Activated CD8-positive, alpha-beta memory T cell treated with anti-CD3 and anti-CD28 coated beads for 24 hours (primary cell): Measurements from ENCODE around the gene GPC6.

Experiments used
- DNase-seq: peaks from one replicate; pipeline ENCODE4 v3.0.0-alpha.2; 2020

GPC6 gene

DNA sequence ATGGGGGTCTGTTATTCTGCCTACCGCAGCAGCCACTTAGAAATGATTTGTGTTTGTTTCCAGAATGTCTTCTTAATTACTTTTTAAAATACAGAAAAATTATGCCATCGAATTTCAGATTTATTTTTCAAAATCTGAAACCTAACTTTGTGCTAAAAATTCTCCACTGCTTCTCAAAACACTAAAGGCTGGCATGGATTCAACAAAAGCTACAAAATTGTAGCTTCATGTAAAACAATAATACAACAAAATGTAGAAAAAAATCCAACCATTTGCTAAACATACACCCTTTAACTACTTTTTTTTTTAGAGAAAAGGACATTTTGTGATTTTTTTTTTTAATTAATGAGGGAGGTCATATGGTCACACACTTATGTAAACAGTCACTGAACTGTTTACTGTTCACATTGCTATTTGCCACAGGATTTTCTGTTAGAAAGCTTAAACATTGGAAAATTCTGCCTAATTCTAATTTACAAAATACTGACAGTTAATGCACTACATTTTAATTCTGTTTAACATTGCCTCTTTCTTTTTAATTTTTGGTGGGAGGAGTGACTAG lies 646.3 kb downstream of the GPC6 start:
- no peak for DNase-seq

- no peak for DNase-seq
Measured at GRCh38 chr13:93875547-93875946, 648.9 kb downstream of the GPC6 start.

- no peak for DNase-seq
Measured at GRCh38 chr13:93876236-93876635, 649.6 kb downstream of the GPC6 start.

DNA sequence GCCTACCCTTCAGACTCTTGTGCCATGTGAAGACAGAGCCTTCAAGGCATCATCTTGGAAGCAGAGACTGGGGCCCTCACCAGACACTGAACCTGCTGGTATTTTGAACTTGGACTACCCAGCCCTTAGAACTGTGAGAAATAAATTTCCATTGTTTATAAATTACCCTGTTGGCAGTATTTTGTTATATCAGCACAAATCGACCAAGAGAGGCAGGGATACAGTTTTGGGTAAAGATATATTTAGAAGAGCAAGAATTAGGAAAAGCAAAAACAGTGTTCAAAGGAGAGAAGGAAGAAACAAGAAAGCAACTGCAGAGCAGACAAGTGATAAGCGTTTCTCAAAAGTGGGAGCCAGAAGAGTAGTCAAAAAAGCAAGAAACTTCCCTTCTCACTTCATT lies 652.1 kb downstream of the GPC6 start:
- no peak for DNase-seq

- no peak for DNase-seq
Measured at GRCh38 chr13:93881411-93881810, 654.8 kb downstream of the GPC6 start.

- no peak for DNase-seq
Measured at GRCh38 chr13:93882086-93882651, 655.6 kb downstream of the GPC6 start.

- DNase-seq = no peak
Measured at GRCh38 chr13:93889430-93889951, 662.9 kb downstream of the GPC6 start.

DNA sequence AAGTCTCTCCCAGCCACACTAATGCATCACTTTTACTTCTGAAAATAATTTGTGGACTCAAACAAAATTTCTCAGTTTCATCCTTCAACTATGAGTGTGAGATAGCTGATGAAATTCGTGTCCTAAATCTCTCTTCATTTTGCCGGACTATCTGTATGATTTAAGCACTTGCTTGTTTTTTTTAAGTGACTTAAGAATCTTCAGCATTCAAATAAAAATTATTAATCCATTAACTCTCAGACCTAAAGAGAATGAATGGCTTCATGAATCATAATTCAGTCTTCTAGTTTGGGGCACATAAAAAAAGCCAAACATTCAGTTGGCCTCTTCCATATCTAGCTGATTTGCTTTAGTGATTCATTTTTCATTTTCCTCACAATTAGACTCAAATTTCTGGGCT lies 673.4 kb downstream of the GPC6 start:
- no peak for DNase-seq

GRCh38 chr13:93900731-93901130 lies 674.1 kb downstream of the GPC6 start:
- DNase-seq = no peak

GRCh38 chr13:93903909-93904308 lies 677.3 kb downstream of the GPC6 start:
- DNase-seq = no peak

DNA sequence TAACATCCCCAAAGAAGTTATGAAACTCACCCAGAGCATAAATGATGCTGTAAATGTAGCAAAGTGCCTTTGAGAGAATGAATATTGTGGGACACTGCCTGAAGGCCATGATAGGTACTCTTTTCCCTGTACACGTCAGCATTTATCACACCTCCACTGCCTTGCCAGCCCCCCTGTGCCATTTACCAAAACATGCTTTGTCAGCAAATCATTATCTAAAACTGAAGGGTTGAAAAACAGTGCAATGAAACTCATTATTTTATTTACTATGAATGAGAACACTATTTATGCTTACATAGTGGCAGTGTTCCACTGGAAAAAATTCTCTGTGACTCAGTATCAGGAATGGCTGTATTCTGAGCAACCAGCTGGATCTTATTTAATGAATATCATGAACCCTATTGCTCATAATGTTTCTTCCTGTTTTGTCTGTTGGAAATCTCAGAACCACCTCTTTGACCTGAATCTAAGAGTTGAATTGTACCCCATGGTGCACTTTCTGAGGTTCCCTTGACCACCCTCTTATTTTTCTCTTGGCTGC lies 688.7 kb downstream of the GPC6 start:
- DNase-seq = no peak

DNA sequence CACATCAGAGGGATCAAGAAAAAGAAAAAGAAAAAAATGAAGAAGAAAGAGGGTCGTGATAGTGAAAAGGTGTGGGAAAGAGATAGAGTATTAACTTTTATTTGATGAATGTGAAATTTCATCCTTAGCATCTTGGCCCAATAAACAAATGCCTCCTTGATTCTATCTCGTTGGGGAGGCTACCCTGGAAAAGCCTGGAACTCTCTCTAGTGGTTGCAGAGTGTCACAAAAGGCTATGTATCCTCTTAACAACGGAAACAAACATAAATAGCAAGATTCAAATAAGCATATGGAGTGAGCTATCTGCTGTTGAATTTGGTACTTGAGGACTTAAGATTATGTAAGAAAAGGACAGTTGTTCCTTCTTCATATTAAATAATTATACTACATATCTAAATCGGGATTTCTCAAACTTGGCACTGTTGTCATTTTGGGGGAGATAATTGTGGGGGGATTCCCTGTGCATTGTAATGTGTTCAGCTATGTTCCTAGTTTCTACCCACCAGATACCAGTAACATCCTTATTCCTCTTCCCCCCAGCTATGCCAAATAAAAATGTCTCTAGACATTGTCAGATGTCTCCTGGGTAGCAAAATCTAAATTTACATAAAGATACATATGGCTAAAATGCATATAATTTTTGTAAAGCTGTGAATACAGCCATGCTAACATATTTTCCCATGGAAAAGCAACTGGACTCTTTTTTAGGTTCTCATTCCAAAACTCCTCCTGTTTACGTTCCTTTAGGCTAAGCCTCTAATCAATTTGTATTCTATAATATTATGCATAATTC lies 695.7 kb downstream of the GPC6 start:
- no peak for DNase-seq

DNA sequence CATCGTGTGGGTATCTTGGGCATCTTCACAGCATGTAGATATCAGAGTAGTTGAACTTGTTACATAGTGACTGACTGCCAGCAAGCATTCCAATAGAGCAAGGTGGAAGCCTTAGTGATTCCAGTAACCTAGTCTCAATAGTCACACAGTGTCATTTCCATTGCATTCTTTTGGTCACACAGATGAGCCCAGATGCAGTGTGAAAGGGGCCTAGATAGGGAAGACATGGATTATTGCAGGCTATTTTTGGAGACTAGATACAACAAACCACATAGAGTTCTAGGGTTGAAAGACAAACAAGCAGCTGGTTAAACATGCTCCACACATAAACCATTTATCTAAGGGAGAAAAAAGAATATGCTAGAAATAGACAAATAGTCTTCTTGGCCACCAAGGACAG lies 699.4 kb downstream of the GPC6 start:
- DNase-seq = no peak

- no peak for DNase-seq
Measured at GRCh38 chr13:93926425-93926824, 699.8 kb downstream of the GPC6 start.

DNA sequence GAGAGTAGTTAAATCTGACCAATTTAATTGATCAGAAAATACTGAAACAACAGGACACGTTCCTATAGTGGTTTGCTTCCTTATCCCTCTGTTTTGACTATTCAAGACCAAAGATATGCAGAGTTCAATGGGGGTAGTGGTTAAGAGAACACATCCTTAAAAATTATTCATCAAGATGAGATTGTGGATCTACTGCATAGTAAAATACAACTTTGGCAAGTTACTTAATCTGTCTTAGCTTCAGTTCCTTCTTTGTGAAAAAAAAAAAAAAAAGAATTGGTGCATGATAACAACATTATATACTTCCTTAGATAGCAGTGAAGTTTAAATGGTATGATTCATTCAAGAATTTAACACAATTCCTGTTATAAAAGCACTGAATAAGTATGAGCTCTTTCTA lies 700.8 kb downstream of the GPC6 start:
- no peak for DNase-seq

DNA sequence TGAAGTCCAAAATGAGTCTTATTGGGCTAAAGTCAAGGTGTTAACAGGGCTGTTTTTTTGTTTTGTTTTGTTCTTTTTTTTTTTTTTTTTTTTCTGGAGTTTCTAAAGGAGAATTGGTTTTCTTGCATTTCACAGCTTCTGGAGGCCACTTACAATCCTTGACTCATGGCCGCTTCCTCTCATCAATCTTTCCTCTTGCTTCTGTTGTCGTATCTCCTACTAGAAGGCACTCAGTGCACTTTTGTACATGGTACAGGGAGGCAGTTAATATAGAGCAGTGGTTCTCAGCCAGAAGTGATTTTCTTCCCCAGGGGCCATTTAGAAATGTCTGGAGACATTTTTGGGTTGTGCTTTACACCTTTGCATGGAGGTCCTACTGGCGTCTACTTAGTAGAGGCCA lies 706.3 kb downstream of the GPC6 start:
- DNase-seq = no peak

GRCh38 chr13:93936901-93937300 lies 710.3 kb downstream of the GPC6 start:
- no peak for DNase-seq

GRCh38 chr13:93941444-93941843 lies 714.8 kb downstream of the GPC6 start:
- no peak for DNase-seq

GRCh38 chr13:93942016-93942415 lies 715.4 kb downstream of the GPC6 start:
- DNase-seq = no peak

DNA sequence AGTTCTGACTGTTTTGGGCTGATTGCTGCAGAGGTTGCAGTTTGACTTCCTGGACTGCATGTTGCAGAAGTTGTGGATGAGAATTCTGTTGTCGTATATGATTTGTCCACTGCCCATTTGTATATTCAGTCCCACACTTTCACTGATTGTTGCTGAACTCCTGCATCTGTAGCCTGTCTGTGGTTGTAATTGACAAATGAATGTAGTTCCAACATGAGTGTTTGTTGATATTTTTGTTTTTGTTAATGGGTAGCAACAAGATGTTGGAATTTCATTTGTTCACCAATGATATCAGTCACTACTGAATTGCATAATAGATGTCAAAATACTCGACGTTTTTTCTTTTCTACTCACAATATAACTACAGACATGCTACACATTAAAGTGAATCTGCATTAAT lies 719.0 kb downstream of the GPC6 start:
- no peak for DNase-seq

- no peak for DNase-seq
Measured at GRCh38 chr13:93946994-93947393, 720.4 kb downstream of the GPC6 start.

GRCh38 chr13:93947651-93948050 lies 721.0 kb downstream of the GPC6 start:
- DNase-seq = no peak

- DNase-seq = no peak
Measured at GRCh38 chr13:93948162-93948922, 721.7 kb downstream of the GPC6 start.
